HepG2 (cell line): ENCODE data around the gene GALR3. TPM values are rescaled to one million over a fixed set of nuclear protein-coding genes. Genes with fewer than 3 reads are reported as not detected.
A peak's percentile ranks its signal among the peaks of the same experiment; 100 is the strongest.

Experiments used
- ARID4A ChIP-seq: sonication (generic); formaldehyde crosslinking; IDR thresholded peaks from 2 replicates; pipeline ENCODE4 v1.5.0; 2020; ENCODE audit warnings: mild to moderate bottlenecking, missing genetic modification reagents, borderline replicate concordance
- BRCA1 ChIP-seq: sonication (generic); formaldehyde crosslinking; IDR thresholded peaks from 2 replicates; pipeline ENCODE4 v1.4.0; 2020; ENCODE audit warnings: missing genetic modification reagents
- GMEB1 ChIP-seq: sonication (generic); formaldehyde crosslinking; IDR thresholded peaks from 2 replicates; pipeline ENCODE4 v1.5.1; 2020; ENCODE audit warnings: missing genetic modification reagents, mild to moderate bottlenecking, borderline replicate concordance
- KLF16 ChIP-seq, 2 experiments: sonication (generic) in 1 of 2; formaldehyde crosslinking in 1 of 2; IDR thresholded peaks; 2 replicates each; pipeline versions ENCODE4 v1.6.1 to v1.8.0; 2016 to 2023; ENCODE audit warnings: missing genetic modification reagents in 2 of 2, missing compliant biosample characterization in 1 of 2
- MAX ChIP-seq: IDR thresholded peaks from 2 replicates; pipeline ENCODE4 v1.6.1; 2012; ENCODE audit warnings: inconsistent platforms
- MAZ ChIP-seq, 2 experiments: sonication (generic) in 1 of 2; formaldehyde crosslinking in 1 of 2; IDR thresholded peaks; 2 replicates each; pipeline versions ENCODE4 v1.5.0 to v1.6.1; 2012 to 2020; ENCODE audit warnings: low read depth in 2 of 2, mild to moderate bottlenecking in 2 of 2, borderline replicate concordance in 1 of 2, improper control_type of control experiment in 1 of 2, low read length in 1 of 2, missing genetic modification reagents in 1 of 2, moderate library complexity in 1 of 2
- PRPF4 ChIP-seq: fragments of 200-400 bp; formaldehyde crosslinking; IDR thresholded peaks from 2 replicates; pipeline ENCODE4 v1.6.1; 2016; ENCODE audit warnings: low read length, low read depth; ENCODE audit not compliant: poor library complexity, severe bottlenecking
- RARA ChIP-seq: IDR thresholded peaks from 2 replicates; pipeline ENCODE4 v1.6.1; 2016; ENCODE audit warnings: missing genetic modification reagents, missing compliant biosample characterization
- ZBTB10 ChIP-seq: sonication (generic); formaldehyde crosslinking; IDR thresholded peaks from 2 replicates; pipeline ENCODE4 v1.4.0; 2020; ENCODE audit warnings: missing genetic modification reagents, borderline replicate concordance
- ZBTB39 ChIP-seq: sonication (generic); formaldehyde crosslinking; IDR thresholded peaks from 2 replicates; pipeline ENCODE4 v1.5.0; 2020; ENCODE audit warnings: missing genetic modification reagents
- ZNF546 ChIP-seq: sonication (generic); formaldehyde crosslinking; conservative IDR thresholded peaks from 2 replicates; pipeline ENCODE4 v1.8.1; 2023; ENCODE audit warnings: mild to moderate bottlenecking, missing genetic modification reagents
- ZNF570 ChIP-seq: sonication (generic); formaldehyde crosslinking; IDR thresholded peaks from 2 replicates; pipeline ENCODE4 v1.4.0; 2020; ENCODE audit warnings: mild to moderate bottlenecking, missing genetic modification reagents, borderline replicate concordance
- ZNF644 ChIP-seq: IDR thresholded peaks from 2 replicates; pipeline ENCODE4 v1.6.1; 2016; ENCODE audit warnings: low read depth
- ZNF761 ChIP-seq: sonication (generic); formaldehyde crosslinking; conservative IDR thresholded peaks from 2 replicates; pipeline ENCODE4 v1.4.0; 2020; ENCODE audit warnings: mild to moderate bottlenecking, missing genetic modification reagents
- ZNF768 ChIP-seq: sonication (generic); formaldehyde crosslinking; IDR thresholded peaks from 2 replicates; pipeline ENCODE4 v1.4.0; 2020; ENCODE audit warnings: missing genetic modification reagents
- ZNF780A ChIP-seq: sonication (generic); formaldehyde crosslinking; IDR thresholded peaks from 2 replicates; pipeline ENCODE4 v1.8.0; 2022; ENCODE audit warnings: mild to moderate bottlenecking, missing genetic modification reagents, moderate library complexity
- ZNF782 ChIP-seq: sonication (generic); formaldehyde crosslinking; IDR thresholded peaks from 2 replicates; pipeline ENCODE4 v1.4.0; 2020; ENCODE audit warnings: missing genetic modification reagents, mild to moderate bottlenecking, borderline replicate concordance
- polyA plus RNA-seq, 8 experiments: library from polyadenylated mRNA; depleted of rRNA in 3 of 8; stranded (reverse) in 7 of 8; unstranded in 1 of 8; fragments of >200 nt; fragmentation: Illumina TruSeq in 4 of 8; extraction: Trizol in 4 of 8; gene quantifications; 2 replicates each; pipeline versions ENCODE4 v1.2.1 to v1.2.3, GENCODE V29; 2011 to 2016; ENCODE audit warnings: low read depth in 4 of 8, missing spikeins in 1 of 8, mixed read lengths in 1 of 8; ENCODE audit not compliant: insufficient read depth in 1 of 8
- total RNA-seq, 5 experiments: library from RNA; depleted of rRNA; stranded (reverse); fragments of >200 nt; fragmentation: Illumina TruSeq; extraction: Trizol; gene quantifications; 2 replicates each; pipeline ENCODE4 v1.2.3, GENCODE V29; 2016; ENCODE audit warnings: low read depth in 1 of 5

The GALR3 gene
- total and polyA plus RNA-seq, 2 of the 13 experiments (the other 11 are each of a cell fraction or from before 2014, with no cell fraction given), result 0.13 TPM; not detected in 1

- TF ChIP-seq ZBTB10 (CRISPR knock-in tag) (no peak), ZNF768 (CRISPR knock-in tag) (peak; percentile 92), RARA (CRISPR knock-in tag) (peak; percentile 57), ZNF570 (CRISPR knock-in tag) (no peak), KLF16 (CRISPR knock-in tag; IDR thresholded peaks at IDR 0.05) (0 out of 4 replicates have a peak, but pooled peaks of 1 of the 2 experiments have one; percentile 43), MAX (0 out of 2 replicates have a peak, but pooled peaks have one; percentile 11), PRPF4 (no peak), ARID4A (CRISPR knock-in tag) (peak; percentile 37; the same call in 1 of the 2 replicates), MAZ (IDR thresholded peaks at IDR 0.05; ENCODE audit: borderline replicate concordance, low read depth, low read length) (no peak), MAZ (CRISPR knock-in tag; IDR thresholded peaks at IDR 0.05; ENCODE audit: low read depth) (no peak), GMEB1 (CRISPR knock-in tag) (no peak), BRCA1 (CRISPR knock-in tag) (no peak), ZNF546 (CRISPR knock-in tag) (no peak), ZNF644 (CRISPR knock-in tag) (no peak), ZNF780A (CRISPR knock-in tag) (0 out of 2 replicates have a peak, but pooled peaks have one; percentile 67), ZNF761 (no peak), ZBTB39 (CRISPR knock-in tag) (no peak), ZNF782 (CRISPR knock-in tag) (no peak)
These were observed 38.2 kb upstream of the GALR3 start (continued) for GRCh38 chr22:37784829-37785495.
